Measurements from ENCODE around the gene SGMS1.

- TF ChIP-seq ESRRG (CRISPR knock-in tag; IDR thresholded peaks at IDR 0.05) (no peak), CSDC2 (CRISPR knock-in tag; IDR thresholded peaks at IDR 0.05) (no peak), CSRNP3 (CRISPR knock-in tag; IDR thresholded peaks at IDR 0.05) (no peak), ISL1 (CRISPR knock-in tag; IDR thresholded peaks at IDR 0.05) (no peak), GLIS3 (CRISPR knock-in tag; IDR thresholded peaks at IDR 0.05) (no peak), ZFP3 (CRISPR knock-in tag; IDR thresholded peaks at IDR 0.05) (no peak), RARB (CRISPR knock-in tag; IDR thresholded peaks at IDR 0.05) (no peak), PATZ1 (CRISPR knock-in tag; IDR thresholded peaks at IDR 0.05; ENCODE audit: borderline replicate concordance) (no peak), ZFP30 (CRISPR knock-in tag; IDR thresholded peaks at IDR 0.05) (no peak), TOX (CRISPR knock-in tag; IDR thresholded peaks at IDR 0.05; ENCODE audit: borderline replicate concordance) (no peak), CREB5 (CRISPR knock-in tag; IDR thresholded peaks at IDR 0.05; ENCODE audit: low read depth) (no peak)
These were observed 152.8 kb downstream of the SGMS1 start for GRCh38 chr10:50470798-50471582.

Data from SK-N-SH treated with all-trans-retinoic acid at 6 μM for 48 hours (cell line).